Naive B cell (primary cell): ENCODE data around the gene PRRC2C. TPM values are rescaled to one million over a fixed set of nuclear protein-coding genes. Genes with fewer than 3 reads are reported as not detected.
"Not testable (repeated sequence)": the region's sequence is repeated elsewhere in the genome, so short reads cannot be mapped to it uniquely, and the experiment has no call there.

Experiments
- ATAC-seq, 2 donors: fragments of 150-1000 bp; cut with Tn5 transposase; 2 replicates each; pipeline ENCODE4 v1.10.0; 2021; ENCODE audit warnings: low read depth in 2 of 2, mild to moderate bottlenecking in 2 of 2, moderate library complexity in 2 of 2
- DNase-seq: peaks from one replicate; pipeline ENCODE4 v3.0.0; 2022
- H3K27ac Mint-ChIP-seq, 6 donors: one replicate each; pipeline ENCODE4 v1.8.0; 2020 to 2022; ENCODE audit warnings: mild to moderate bottlenecking in 6 of 6, mixed read lengths in 6 of 6, moderate library complexity in 5 of 6, inconsistent platforms in 2 of 6
- H3K27me3 Mint-ChIP-seq, 3 donors: one replicate each; pipeline ENCODE4 v1.8.0; 2021 to 2022; ENCODE audit warnings: mixed read lengths in 3 of 3, mild to moderate bottlenecking in 1 of 3
- H3K36me3 Mint-ChIP-seq, 2 donors: one replicate each; pipeline ENCODE4 v1.8.0; 2020 to 2022; ENCODE audit warnings: mixed read lengths in 2 of 2, inconsistent platforms in 1 of 2, mild to moderate bottlenecking in 1 of 2
- H3K4me1 Mint-ChIP-seq, 3 donors: one replicate each; pipeline ENCODE4 v1.8.0; 2020 to 2022; ENCODE audit warnings: mixed read lengths in 3 of 3, inconsistent platforms in 1 of 3, mild to moderate bottlenecking in 1 of 3, moderate library complexity in 1 of 3
- H3K4me3 Mint-ChIP-seq, 8 donors: one replicate each; pipeline ENCODE4 v1.8.0; 2020 to 2022; ENCODE audit warnings: mild to moderate bottlenecking in 8 of 8, mixed read lengths in 8 of 8, moderate library complexity in 8 of 8, inconsistent platforms in 2 of 8
- H3K9me3 Mint-ChIP-seq, 7 donors: one replicate each; pipeline ENCODE4 v1.8.0; 2020 to 2022; ENCODE audit warnings: mixed read lengths in 7 of 7, mild to moderate bottlenecking in 5 of 7, inconsistent platforms in 2 of 7, moderate library complexity in 1 of 7
- polyA plus RNA-seq, 6 donors: library from polyadenylated mRNA; unstranded; fragments of 300-500 nt; fragmentation: Illumina TruSeq; gene quantifications; one replicate each; pipeline ENCODE4 v1.2.3, GENCODE V29; 2021; ENCODE audit warnings: low read depth in 6 of 6

The PRRC2C gene
- polyA plus RNA-seq, 6 donors from 2014 or later, result 15.3 to 97.0 (median 46.7) TPM

DNA sequence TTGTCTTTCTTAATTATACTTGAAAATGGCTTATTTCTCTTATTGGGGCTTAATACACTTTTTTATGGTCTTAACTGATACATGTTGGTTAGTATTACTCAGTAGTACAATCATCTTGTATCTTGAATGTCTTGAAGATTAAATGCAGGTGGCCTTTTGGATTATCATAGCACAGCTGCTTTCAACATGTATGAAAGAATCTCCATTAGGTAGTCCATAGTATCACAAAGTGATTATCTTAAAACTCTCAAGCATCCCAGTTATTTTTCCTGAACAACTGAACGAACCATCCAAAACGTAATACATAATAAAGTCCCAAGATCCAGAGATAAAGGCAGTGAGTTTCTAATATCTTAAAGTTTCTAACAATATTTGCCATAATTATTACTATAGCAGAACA, 85.0 kb downstream of the PRRC2C start:
- Mint-ChIP-seq H3K9me3 (no peaks in the 10 kb centered on the region), H3K27ac (peak overlapping the region in 1 of 6 donors; percentile 14), H3K4me1 (peaks cover 0 to 5% (median 0%) of the 10 kb centered on the region in 3 donors), H3K27me3 (no peaks in the 10 kb centered on the region), H3K4me3 (no peak overlapping the region), H3K36me3 (peaks cover 6 to 16% of the 10 kb centered on the region in 2 donors)
- DNase-seq, result no peak
- no peak for ATAC-seq

- Mint-ChIP-seq H3K9me3 (no peaks in the 10 kb centered on the region), H3K36me3 (peaks cover 15 to 17% of the 10 kb centered on the region in 2 donors), H3K4me1 (peaks cover 0 to 3% (median 0%) of the 10 kb centered on the region in 3 donors), H3K4me3 (no peak overlapping the region), H3K27ac (peak overlapping the region in 2 of 6 donors; percentile 12 to 24), H3K27me3 (no peaks in the 10 kb centered on the region)
- DNase-seq (no peak), ATAC-seq (no peak)
Observed at GRCh38 chr1:171576144-171576543, 90.8 kb downstream of the PRRC2C start.

GRCh38 chr1:171581226-171581625, 95.9 kb downstream of the PRRC2C start:
- no peak overlapping the region for H3K4me3 Mint-ChIP-seq
- no peaks in the 10 kb centered on the region for H3K4me1 Mint-ChIP-seq
- DNase-seq, result no peak
- no peaks in the 10 kb centered on the region for H3K27me3 Mint-ChIP-seq
- H3K27ac Mint-ChIP-seq, result peak overlapping the region in 2 of 6 donors; percentile 67 to 75
- peaks cover 18 to 26% of the 10 kb centered on the region in 2 donors for H3K36me3 Mint-ChIP-seq
- no peak for ATAC-seq
- no peaks in the 10 kb centered on the region for H3K9me3 Mint-ChIP-seq

DNA sequence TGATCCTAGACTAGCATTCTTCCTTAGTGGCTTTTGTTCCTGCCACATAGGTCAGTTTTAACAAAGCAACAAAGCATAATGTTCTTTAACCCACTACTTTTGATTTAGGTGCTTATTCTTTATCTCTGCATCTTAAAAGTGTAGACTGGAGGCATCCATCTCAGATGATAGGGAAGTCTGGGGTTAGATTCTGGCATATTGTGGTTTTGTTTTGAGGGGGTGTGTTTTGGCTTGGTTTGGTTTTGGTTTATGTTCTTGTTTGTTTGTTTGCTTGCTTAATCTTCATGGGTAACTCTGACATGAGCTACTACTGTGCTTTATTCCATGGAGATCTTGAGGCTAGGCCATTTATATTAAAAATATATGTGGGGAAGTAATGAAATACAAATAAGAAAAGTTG, 96.4 kb downstream of the PRRC2C start:
- ATAC-seq, result no peak
- H3K9me3 Mint-ChIP-seq, result no peaks in the 10 kb centered on the region
- no peak for DNase-seq
- H3K4me1 Mint-ChIP-seq, result no peaks in the 10 kb centered on the region
- H3K27ac Mint-ChIP-seq, result peak overlapping the region in 3 of 6 donors; percentile 25 to 75 (median 67)
- peaks cover 18 to 28% of the 10 kb centered on the region in 2 donors for H3K36me3 Mint-ChIP-seq
- H3K4me3 Mint-ChIP-seq, result no peak overlapping the region
- H3K27me3 Mint-ChIP-seq, result no peaks in the 10 kb centered on the region

- no peak overlapping the region for H3K4me3 Mint-ChIP-seq
- no peaks in the 10 kb centered on the region for H3K4me1 Mint-ChIP-seq
- DNase-seq (no peak), ATAC-seq (no peak)
- no peaks in the 10 kb centered on the region for H3K9me3 Mint-ChIP-seq
- no peaks in the 10 kb centered on the region for H3K27me3 Mint-ChIP-seq
- H3K27ac Mint-ChIP-seq, result no peak overlapping the region
- peaks cover 22 to 34% of the 10 kb centered on the region in 2 donors for H3K36me3 Mint-ChIP-seq
Observed at GRCh38 chr1:171582589-171582988, 97.3 kb downstream of the PRRC2C start.

- H3K27me3 Mint-ChIP-seq, result no peaks in the 10 kb centered on the region
- peaks cover 27 to 34% of the 10 kb centered on the region in 2 donors for H3K36me3 Mint-ChIP-seq
- H3K4me1 Mint-ChIP-seq, result no peaks in the 10 kb centered on the region
- no peak for DNase-seq
- H3K4me3 Mint-ChIP-seq, result no peak overlapping the region
- ATAC-seq, result no peak
- H3K27ac Mint-ChIP-seq, result peak overlapping the region in 3 of 6 donors; percentile 7 to 75 (median 74)
- no peaks in the 10 kb centered on the region for H3K9me3 Mint-ChIP-seq
Observed at GRCh38 chr1:171583591-171584201, 98.4 kb downstream of the PRRC2C start.

DNA sequence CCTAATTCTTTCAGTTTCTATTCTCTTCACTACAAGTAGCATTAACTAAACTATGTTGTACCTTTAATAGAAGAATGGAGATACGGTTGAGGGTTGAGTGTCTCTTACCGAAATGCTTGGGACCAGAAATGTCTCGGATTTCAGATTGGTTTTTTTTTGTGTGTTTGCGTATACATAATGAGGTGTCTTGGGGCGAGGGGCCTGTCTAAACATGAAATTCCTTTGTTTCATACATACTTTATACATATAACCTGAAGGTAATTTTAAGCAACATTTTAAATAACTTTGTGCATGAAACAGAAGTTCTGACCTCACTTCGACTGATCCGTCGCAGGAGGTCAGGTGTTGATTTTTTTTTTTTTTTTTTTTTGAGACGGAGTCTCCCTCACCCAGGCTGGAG, 100.4 kb downstream of the PRRC2C start:
- H3K27me3 Mint-ChIP-seq, result no peaks in the 10 kb centered on the region
- DNase-seq, result no peak
- peaks cover 30 to 41% of the 10 kb centered on the region in 2 donors for H3K36me3 Mint-ChIP-seq
- ATAC-seq, result no peak
- peak overlapping the region in 1 of 6 donors; percentile 31 for H3K27ac Mint-ChIP-seq
- H3K9me3 Mint-ChIP-seq, result no peaks in the 10 kb centered on the region
- no peak overlapping the region for H3K4me3 Mint-ChIP-seq
- H3K4me1 Mint-ChIP-seq, result no peaks in the 10 kb centered on the region

- no peak for DNase-seq
- Mint-ChIP-seq H3K27me3 (no peaks in the 10 kb centered on the region), H3K4me1 (no peaks in the 10 kb centered on the region), H3K9me3 (no peaks in the 10 kb centered on the region), H3K36me3 (peaks cover 21 to 61% of the 10 kb centered on the region in 2 donors), H3K4me3 (no peak overlapping the region), H3K27ac (no peak overlapping the region)
- ATAC-seq, result no peak
Observed at GRCh38 chr1:171588230-171588629, 102.9 kb downstream of the PRRC2C start.

- H3K9me3 Mint-ChIP-seq, result no peaks in the 10 kb centered on the region
- no peak overlapping the region for H3K4me3 Mint-ChIP-seq
- H3K4me1 Mint-ChIP-seq, result no peaks in the 10 kb centered on the region
- H3K27ac Mint-ChIP-seq, result peak overlapping the region in 3 of 6 donors; percentile 39 to 60 (median 49)
- H3K27me3 Mint-ChIP-seq, result no peaks in the 10 kb centered on the region
- ATAC-seq, result no peak
- DNase-seq, result no peak
- peaks cover 21 to 56% of the 10 kb centered on the region in 2 donors for H3K36me3 Mint-ChIP-seq
Observed at GRCh38 chr1:171590022-171590421, 104.7 kb downstream of the PRRC2C start.

DNA sequence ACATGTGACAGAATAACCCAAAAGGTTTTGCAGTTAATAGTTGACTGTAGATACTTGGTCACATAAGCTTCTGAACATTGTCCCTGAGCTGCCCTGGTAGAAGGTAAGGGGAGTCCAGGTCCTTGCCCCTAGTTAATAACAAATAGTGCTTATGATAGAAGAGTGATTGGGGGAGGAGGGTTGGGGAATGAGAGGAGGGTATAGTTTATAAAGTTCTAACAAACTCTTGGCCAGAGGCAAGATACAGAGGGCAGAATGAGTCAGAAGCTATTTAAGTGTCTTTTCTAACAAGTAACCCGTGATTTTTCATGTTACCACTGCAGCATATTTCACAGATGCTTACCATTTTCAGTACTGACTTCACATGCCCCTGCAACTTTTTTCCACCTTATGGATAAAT, 110.0 kb downstream of the PRRC2C start:
- Mint-ChIP-seq H3K27ac (peak overlapping the region in 4 of 6 donors; percentile 2 to 62 (median 20)), H3K9me3 (no peaks in the 10 kb centered on the region), H3K4me1 (peaks cover 0 to 6% (median 5%) of the 10 kb centered on the region in 3 donors), H3K4me3 (no peak overlapping the region), H3K36me3 (peaks cover 0 to 23% of the 10 kb centered on the region in 2 donors), H3K27me3 (no peaks in the 10 kb centered on the region)
- DNase-seq, result no peak
- no peak for ATAC-seq

DNA sequence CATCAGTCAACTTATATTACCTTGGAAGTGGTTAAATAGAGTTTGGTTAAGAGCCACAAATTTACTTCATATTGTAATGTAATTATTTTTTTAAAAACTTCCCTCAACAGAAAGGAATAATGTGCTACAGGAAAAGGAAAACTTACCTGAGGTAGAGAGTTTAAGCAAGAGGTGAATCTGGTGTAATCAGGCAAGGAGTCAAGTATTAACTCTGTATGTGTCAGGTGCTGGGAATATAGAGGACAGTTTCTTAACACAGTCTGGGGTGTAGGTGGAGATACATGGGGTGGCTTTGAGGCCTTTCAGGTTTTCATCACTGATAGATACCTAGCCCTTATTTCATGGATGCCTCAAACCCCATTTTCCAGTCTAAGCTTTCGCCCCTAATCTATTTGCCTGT, 110.8 kb downstream of the PRRC2C start:
- H3K4me1 Mint-ChIP-seq, result peaks cover 0 to 7% (median 5%) of the 10 kb centered on the region in 3 donors
- H3K27ac Mint-ChIP-seq, result peak overlapping the region in 3 of 6 donors; percentile 2 to 64 (median 2)
- no peaks in the 10 kb centered on the region for H3K27me3 Mint-ChIP-seq
- ATAC-seq (no peak), DNase-seq (no peak)
- H3K4me3 Mint-ChIP-seq, result no peak overlapping the region
- peaks cover 0 to 15% of the 10 kb centered on the region in 2 donors for H3K36me3 Mint-ChIP-seq
- no peaks in the 10 kb centered on the region for H3K9me3 Mint-ChIP-seq

DNA sequence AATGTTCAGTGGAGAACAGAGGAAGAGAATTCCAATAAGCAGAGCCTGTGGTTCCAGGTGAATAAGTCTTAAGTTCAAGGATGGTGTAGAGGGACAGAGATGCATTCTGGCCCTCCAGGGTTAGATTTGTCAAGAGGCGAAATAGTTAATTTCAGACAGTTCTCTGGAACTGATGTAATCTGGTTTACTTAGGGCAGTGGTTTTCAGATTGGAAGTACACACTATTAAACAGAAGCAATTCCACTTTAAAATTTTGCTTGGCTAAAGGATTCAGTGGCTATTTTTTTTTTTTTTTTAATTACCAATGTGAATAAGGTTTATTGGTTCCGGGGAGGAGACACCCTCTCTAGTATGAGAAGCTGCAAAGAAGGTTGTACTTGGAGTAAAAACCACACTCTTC, 111.4 kb downstream of the PRRC2C start:
- Mint-ChIP-seq H3K4me1 (peaks cover 0 to 9% (median 5%) of the 10 kb centered on the region in 3 donors), H3K9me3 (no peaks in the 10 kb centered on the region), H3K27ac (peak overlapping the region in 2 of 6 donors; percentile 56 to 73), H3K36me3 (peaks cover 0 to 10% of the 10 kb centered on the region in 2 donors), H3K27me3 (no peaks in the 10 kb centered on the region), H3K4me3 (no peak overlapping the region)
- ATAC-seq (no peak), DNase-seq (no peak)

DNA sequence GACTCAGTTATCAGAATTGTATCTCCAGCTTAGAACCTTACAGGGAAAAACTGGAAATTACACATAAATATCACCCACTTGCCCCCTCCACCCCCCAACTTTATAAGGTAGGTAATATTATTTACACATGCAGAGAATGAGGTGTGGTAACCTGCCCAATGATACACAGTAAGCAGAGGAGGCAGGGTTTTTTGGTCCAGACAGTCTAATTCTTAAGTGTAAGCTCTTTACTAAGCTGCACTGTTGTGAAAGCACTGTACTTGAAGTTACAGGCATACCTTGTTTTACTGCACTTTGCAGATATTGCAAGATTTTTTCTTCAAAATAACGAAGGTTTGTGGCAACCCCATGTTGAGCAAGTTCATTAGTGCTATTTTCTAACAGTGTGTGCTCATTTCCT, 111.9 kb downstream of the PRRC2C start:
- peaks cover 0 to 9% (median 5%) of the 10 kb centered on the region in 3 donors for H3K4me1 Mint-ChIP-seq
- no peaks in the 10 kb centered on the region for H3K27me3 Mint-ChIP-seq
- peak overlapping the region in 2 of 6 donors; percentile 56 to 73 for H3K27ac Mint-ChIP-seq
- no peak overlapping the region for H3K4me3 Mint-ChIP-seq
- peaks cover 0 to 8% of the 10 kb centered on the region in 2 donors for H3K36me3 Mint-ChIP-seq
- DNase-seq (no peak), ATAC-seq (no peak)
- H3K9me3 Mint-ChIP-seq, result no peaks in the 10 kb centered on the region

- not testable (repeated sequence) for H3K4me3 Mint-ChIP-seq, H3K9me3 Mint-ChIP-seq, ATAC-seq, H3K36me3 Mint-ChIP-seq, DNase-seq, H3K4me1 Mint-ChIP-seq, H3K27me3 Mint-ChIP-seq, H3K27ac Mint-ChIP-seq
Observed at GRCh38 chr1:171600310-171600709, 115.0 kb downstream of the PRRC2C start.
